Measurements from ENCODE around the gene MCRIP1.

MCRIP1 gene

GRCh38 chr17:81859906-81860755, 27.0 kb upstream of the MCRIP1 start, which contains the start of gene P4HB:
Gene P4HB (minus strand): TSS chr17:81860535. CDS start chr17:81860471, 64 bp downstream.
- H3K36me3 ChIP-seq (replicated peaks; ENCODE audit: low read depth, low read length) = peaks cover 42% of the 10 kb centered on the region
- H3K4me1 ChIP-seq (ENCODE audit: low read length) = peaks cover 23% of the 10 kb centered on the region
- H4K20me1 ChIP-seq (ENCODE audit: insufficient read depth, low read length) = peaks cover 29% of the 10 kb centered on the region
- TF ChIP-seq CTCF (IDR thresholded peaks at IDR 0.05; ENCODE audit: low read depth, low read length) (no peak), EZH2phosphoT487 (IDR thresholded peaks at IDR 0.05; ENCODE audit: low read depth) (no peak)
- peak within 1 kb of the TSS; percentile 76 for H3K27ac ChIP-seq (ENCODE audit: low read length)
- peak within 1 kb of the TSS; percentile 90 for H3K9ac ChIP-seq (ENCODE audit: low read length)
- H3K79me2 ChIP-seq (ENCODE audit: low read length) = peaks cover 86% of the 10 kb centered on the region
- peak within 1 kb of the TSS; percentile 98 for H3K4me3 ChIP-seq (ENCODE audit: low read length)
- H2AFZ ChIP-seq (ENCODE audit: low read depth, low read length) = no peak within 1 kb of the TSS
- no peaks in the 10 kb centered on the region for H3K9me3 ChIP-seq (ENCODE audit: insufficient read depth, low read length)
- no peaks in the 10 kb centered on the region for H3K27me3 ChIP-seq (ENCODE audit: low read depth, low read length)
- H3K4me2 ChIP-seq (ENCODE audit: low read length) = peak within 1 kb of the TSS; percentile 89

GRCh38 chr17:81858967-81859905, 26.1 kb upstream of the MCRIP1 start:
- no peaks in the 10 kb centered on the region for H3K9me3 ChIP-seq (ENCODE audit: insufficient read depth, low read length)
- H3K4me3 ChIP-seq (ENCODE audit: low read length) = peak overlapping the region; percentile 98
- peak overlapping the region; percentile 89 for H3K4me2 ChIP-seq (ENCODE audit: low read length)
- H4K20me1 ChIP-seq (ENCODE audit: insufficient read depth, low read length) = peaks cover 33% of the 10 kb centered on the region
- H3K9ac ChIP-seq (ENCODE audit: low read length) = peak overlapping the region; percentile 90
- H3K79me2 ChIP-seq (ENCODE audit: low read length) = peaks cover 90% of the 10 kb centered on the region
- peaks cover 23% of the 10 kb centered on the region for H3K4me1 ChIP-seq (ENCODE audit: low read length)
- TF ChIP-seq CTCF (IDR thresholded peaks at IDR 0.05; ENCODE audit: low read depth, low read length) = no peak
- no peak for TF ChIP-seq EZH2phosphoT487 (IDR thresholded peaks at IDR 0.05; ENCODE audit: low read depth)
- peaks cover 48% of the 10 kb centered on the region for H3K36me3 ChIP-seq (replicated peaks; ENCODE audit: low read depth, low read length)
- peak overlapping the region; percentile 76 for H3K27ac ChIP-seq (ENCODE audit: low read length)
- H2AFZ ChIP-seq (ENCODE audit: low read depth, low read length) = no peak overlapping the region
- no peaks in the 10 kb centered on the region for H3K27me3 ChIP-seq (ENCODE audit: low read depth, low read length)

DNA sequence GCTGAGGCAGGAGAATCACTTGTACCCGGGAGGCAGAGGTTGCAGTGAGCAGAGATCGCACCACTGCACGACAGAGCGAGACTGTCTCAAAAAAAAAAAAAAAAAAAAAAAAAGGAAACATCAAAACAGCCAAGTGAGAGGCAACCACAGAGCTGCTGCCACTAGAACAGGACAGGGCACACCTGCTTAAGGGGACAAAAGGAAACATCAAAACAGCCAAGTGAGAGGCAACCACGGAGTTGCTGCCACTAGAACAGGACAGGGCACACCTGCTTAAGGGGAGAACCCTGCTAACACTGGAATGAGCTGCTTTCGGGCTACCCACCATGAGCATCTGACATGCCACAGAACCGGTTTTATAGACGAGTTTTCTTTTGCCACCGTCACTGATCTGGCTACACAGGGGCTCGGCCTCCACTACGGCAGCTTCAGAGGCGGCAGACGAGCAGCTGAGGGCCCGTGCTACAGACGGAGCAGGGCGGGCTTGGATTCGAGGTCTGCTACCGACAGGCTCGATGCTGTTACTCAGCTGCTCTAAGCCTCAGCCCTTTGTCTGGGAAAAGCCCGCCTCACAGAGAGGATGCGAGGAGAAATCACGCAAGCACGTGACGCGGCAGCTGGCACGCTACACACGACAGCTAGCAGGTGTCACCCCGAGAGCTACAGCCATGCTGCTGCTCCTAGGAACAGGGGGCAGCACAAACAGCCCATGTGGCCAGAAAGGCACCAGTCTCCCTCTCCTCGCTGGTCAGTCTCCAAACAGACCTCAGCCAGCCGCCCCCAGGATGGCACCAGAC, 25.3 kb upstream of the MCRIP1 start:
- no peak for TF ChIP-seq EZH2phosphoT487 (IDR thresholded peaks at IDR 0.05; ENCODE audit: low read depth)
- TF ChIP-seq CTCF (IDR thresholded peaks at IDR 0.05; ENCODE audit: low read depth, low read length) = no peak
- Histone ChIP-seq H3K9ac (ENCODE audit: low read length) (no peak overlapping the region), H3K9me3 (ENCODE audit: insufficient read depth, low read length) (no peaks in the 10 kb centered on the region), H3K4me1 (ENCODE audit: low read length) (peaks cover 22% of the 10 kb centered on the region), H2AFZ (ENCODE audit: low read depth, low read length) (no peak overlapping the region), H3K27ac (ENCODE audit: low read length) (no peak overlapping the region), H3K79me2 (ENCODE audit: low read length) (peaks cover 90% of the 10 kb centered on the region), H3K36me3 (replicated peaks; ENCODE audit: low read depth, low read length) (peaks cover 51% of the 10 kb centered on the region), H4K20me1 (ENCODE audit: insufficient read depth, low read length) (peaks cover 38% of the 10 kb centered on the region), H3K27me3 (ENCODE audit: low read depth, low read length) (no peaks in the 10 kb centered on the region), H3K4me3 (ENCODE audit: low read length) (peak overlapping the region; percentile 98), H3K4me2 (ENCODE audit: low read length) (peak overlapping the region; percentile 89)

Data from OCI-LY3 (cell line).